DOHH2 (cell line): ENCODE data around the gene SHROOM3.

Experiments
- H3F3A ChIP-seq: fragments of 200-600 bp; sonication (generic), shearing (Covaris generic); 2 replicates; pipeline ENCODE4 v1.6.0; 2016; ENCODE audit warnings: antibody characterized with exemption, mild to moderate bottlenecking; ENCODE audit not compliant: control insufficient read depth, insufficient read depth
- H3K27ac ChIP-seq: fragments of 200-600 bp; sonication (generic); 2 replicates; pipeline ENCODE4 v1.5.1; 2014; ENCODE audit warnings: low read depth, mild to moderate bottlenecking, low read length, moderate library complexity
- H3K27me3 ChIP-seq: fragments of 200-600 bp; sonication (generic); 2 replicates; pipeline ENCODE4 v1.6.1; 2014; ENCODE audit warnings: mild to moderate bottlenecking, low read length, mixed read lengths; ENCODE audit not compliant: control insufficient read depth
- H3K36me3 ChIP-seq: fragments of 200-600 bp; sonication (generic); 2 replicates; pipeline ENCODE4 v1.6.1; 2014; ENCODE audit warnings: mild to moderate bottlenecking, low read length, moderate library complexity, mixed read lengths; ENCODE audit not compliant: control insufficient read depth
- H3K4me1 ChIP-seq: fragments of 200-600 bp; sonication (generic); 2 replicates; pipeline ENCODE4 v1.6.1; 2014; ENCODE audit warnings: mild to moderate bottlenecking, low read length, mixed read lengths; ENCODE audit not compliant: control insufficient read depth
- H3K4me2 ChIP-seq: fragments of 200-600 bp; sonication (generic); 2 replicates; pipeline ENCODE4 v1.6.0; 2014; ENCODE audit warnings: mild to moderate bottlenecking, low read length, moderate library complexity
- H3K4me3 ChIP-seq: fragments of 200-600 bp; sonication (generic); 2 replicates; pipeline ENCODE4 v1.5.1; 2014; ENCODE audit warnings: mild to moderate bottlenecking, low read length, mixed read lengths
- H3K79me2 ChIP-seq: fragments of 200-600 bp; sonication (generic); 2 replicates; pipeline ENCODE4 v1.6.1; 2014; ENCODE audit warnings: mild to moderate bottlenecking, low read length, mixed read lengths; ENCODE audit not compliant: control insufficient read depth
- H3K9me2 ChIP-seq: fragments of 200-600 bp; sonication (generic); replicated peaks from 2 replicates; pipeline ENCODE4 v1.6.1; 2014; ENCODE audit warnings: mild to moderate bottlenecking, low read length, mixed read lengths; ENCODE audit not compliant: control insufficient read depth
- H3K9me3 ChIP-seq: fragments of 200-600 bp; sonication (generic); 2 replicates; pipeline ENCODE4 v1.6.1; 2014; ENCODE audit warnings: antibody characterized with exemption, low read length, mixed read lengths; ENCODE audit not compliant: control insufficient read depth, insufficient read depth
- H4K20me1 ChIP-seq: fragments of 200-600 bp; sonication (generic); 2 replicates; pipeline ENCODE4 v1.6.0; 2014; ENCODE audit warnings: low read depth, mild to moderate bottlenecking, antibody characterized with exemption, low read length, moderate library complexity; ENCODE audit not compliant: control insufficient read depth, insufficient read depth
- CTCF ChIP-seq: fragments of 200-600 bp; sonication (generic); IDR thresholded peaks from one replicate; pipeline ENCODE4 v1.5.1; 2014; ENCODE audit warnings: antibody characterized with exemption, mild to moderate bottlenecking, low read depth, low read length; ENCODE audit not compliant: poor library complexity, severe bottlenecking
- EZH2phosphoT487 ChIP-seq: fragments of 200-600 bp; sonication (generic); IDR thresholded peaks from 2 replicates; pipeline ENCODE4 v1.6.1; 2017; ENCODE audit warnings: borderline replicate concordance, mild to moderate bottlenecking, antibody characterized with exemption, low read length, moderate library complexity, mixed read lengths

The SHROOM3 gene

GRCh38 chr4:76740192-76740591 lies 305.2 kb downstream of the SHROOM3 start:
- H3F3A ChIP-seq, result no peaks in the 10 kb centered on the region

GRCh38 chr4:76740866-76741662 lies 306.0 kb downstream of the SHROOM3 start:
- no peak overlapping the region for H3K4me2 ChIP-seq
- H3K9me3 ChIP-seq, result no peaks in the 10 kb centered on the region
- no peaks in the 10 kb centered on the region for H4K20me1 ChIP-seq
- H3K27ac ChIP-seq, result no peak overlapping the region
- H3K36me3 ChIP-seq, result no peaks in the 10 kb centered on the region
- H3K4me1 ChIP-seq, result no peaks in the 10 kb centered on the region
- no peaks in the 10 kb centered on the region for H3K79me2 ChIP-seq
- peaks cover 5% of the 10 kb centered on the region; the same call in 1 of the 2 replicates for H3K27me3 ChIP-seq
- H3F3A ChIP-seq, result no peaks in the 10 kb centered on the region
- no peaks in the 10 kb centered on the region for H3K9me2 ChIP-seq
- TF ChIP-seq EZH2phosphoT487 (no peak), CTCF (no peak)
- H3K4me3 ChIP-seq, result no peak overlapping the region

More at GRCh38 chr4:76740192-76740591, 305.2 kb downstream of the SHROOM3 start:
- Histone ChIP-seq H3K4me1 (no peaks in the 10 kb centered on the region), H3K79me2 (no peaks in the 10 kb centered on the region), H3K9me2 (no peaks in the 10 kb centered on the region), H4K20me1 (no peaks in the 10 kb centered on the region), H3K27ac (no peak overlapping the region), H3K4me3 (no peak overlapping the region), H3K4me2 (no peak overlapping the region), H3K9me3 (no peaks in the 10 kb centered on the region), H3K36me3 (no peaks in the 10 kb centered on the region), H3K27me3 (peaks cover 5% of the 10 kb centered on the region; the same call in 1 of the 2 replicates)
- no peak for TF ChIP-seq EZH2phosphoT487
- no peak for TF ChIP-seq CTCF

- no peak overlapping the region for H3K4me3 ChIP-seq
- no peaks in the 10 kb centered on the region for H4K20me1 ChIP-seq
- no peaks in the 10 kb centered on the region for H3K36me3 ChIP-seq
- no peak overlapping the region for H3K4me2 ChIP-seq
- no peak for TF ChIP-seq CTCF
- TF ChIP-seq EZH2phosphoT487, result no peak
- H3K9me3 ChIP-seq, result no peaks in the 10 kb centered on the region
- H3K9me2 ChIP-seq, result no peaks in the 10 kb centered on the region
- no peak overlapping the region for H3K27ac ChIP-seq
- no peaks in the 10 kb centered on the region for H3K4me1 ChIP-seq
- no peaks in the 10 kb centered on the region for H3K79me2 ChIP-seq
- H3F3A ChIP-seq, result no peaks in the 10 kb centered on the region
- peaks cover 5% of the 10 kb centered on the region; the same call in 1 of the 2 replicates for H3K27me3 ChIP-seq
These were observed 306.6 kb downstream of the SHROOM3 start for GRCh38 chr4:76741663-76742020.
